Stimulated activated memory B cell treated with anti-CD40 and anti-IgM and Interleukin-4, amounts not matched to agents 10 μg/mL and 1 μg/mL and 100 μg/mL, for 72 hours (primary cell): ENCODE data around the gene PDE6B.
"Not testable (repeated sequence)": the region's sequence is repeated elsewhere in the genome, so short reads cannot be mapped to it uniquely, and the experiment has no call there.

ENCODE experiments used
- ATAC-seq: fragments of 150-1000 bp; cut with Tn5 transposase; 2 replicates; pipeline ENCODE4 v1.10.0; 2021
- H3K27ac Mint-ChIP-seq: one replicate; pipeline ENCODE4 v1.8.0; 2022; ENCODE audit warnings: mild to moderate bottlenecking, mixed read lengths
- H3K27me3 Mint-ChIP-seq: one replicate; pipeline ENCODE4 v1.8.0; 2022; ENCODE audit warnings: mixed read lengths
- H3K36me3 Mint-ChIP-seq: one replicate; pipeline ENCODE4 v1.8.0; 2022; ENCODE audit warnings: mixed read lengths
- H3K4me1 Mint-ChIP-seq: one replicate; pipeline ENCODE4 v1.8.0; 2022; ENCODE audit warnings: mixed read lengths
- H3K4me3 Mint-ChIP-seq: one replicate; pipeline ENCODE4 v1.8.0; 2022; ENCODE audit warnings: mild to moderate bottlenecking, moderate library complexity, mixed read lengths
- H3K9me3 Mint-ChIP-seq: one replicate; pipeline ENCODE4 v1.8.0; 2022; ENCODE audit warnings: mixed read lengths

Gene PDE6B

DNA sequence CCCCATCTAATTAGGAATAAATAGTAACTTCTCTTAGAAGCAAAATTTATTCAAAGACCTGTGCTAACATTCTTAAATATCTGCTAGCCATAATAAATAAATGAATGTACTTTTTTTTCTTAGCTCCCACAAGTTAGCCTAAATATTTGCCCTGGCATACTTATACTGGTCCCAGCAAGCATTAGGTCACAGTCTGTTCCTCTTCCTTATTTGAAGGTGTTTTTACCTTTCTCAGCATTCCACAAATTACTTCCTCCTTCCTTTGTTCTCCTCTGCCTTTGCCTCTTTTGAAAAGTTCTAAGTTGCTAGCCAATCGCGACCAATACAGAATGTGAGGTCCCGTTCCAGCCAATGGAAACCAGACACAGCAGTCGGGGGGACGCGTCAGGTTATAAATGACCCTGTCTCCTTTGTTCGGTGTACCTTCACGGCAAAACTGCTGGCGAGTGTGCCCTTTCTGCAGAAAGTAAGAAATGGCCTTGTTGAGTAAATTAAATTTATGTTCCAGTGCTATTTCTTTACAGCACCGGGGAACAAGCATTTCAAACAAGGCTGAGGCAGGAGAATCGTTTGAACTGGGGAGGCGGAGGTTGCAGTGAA lies 69.1 kb downstream of the PDE6B start:
- ATAC-seq, H3K4me3 Mint-ChIP-seq, H3K9me3 Mint-ChIP-seq, H3K36me3 Mint-ChIP-seq, H3K27ac Mint-ChIP-seq, H3K27me3 Mint-ChIP-seq: not testable (repeated sequence)
- peaks cover 11% of the 10 kb centered on the region for H3K4me1 Mint-ChIP-seq

DNA sequence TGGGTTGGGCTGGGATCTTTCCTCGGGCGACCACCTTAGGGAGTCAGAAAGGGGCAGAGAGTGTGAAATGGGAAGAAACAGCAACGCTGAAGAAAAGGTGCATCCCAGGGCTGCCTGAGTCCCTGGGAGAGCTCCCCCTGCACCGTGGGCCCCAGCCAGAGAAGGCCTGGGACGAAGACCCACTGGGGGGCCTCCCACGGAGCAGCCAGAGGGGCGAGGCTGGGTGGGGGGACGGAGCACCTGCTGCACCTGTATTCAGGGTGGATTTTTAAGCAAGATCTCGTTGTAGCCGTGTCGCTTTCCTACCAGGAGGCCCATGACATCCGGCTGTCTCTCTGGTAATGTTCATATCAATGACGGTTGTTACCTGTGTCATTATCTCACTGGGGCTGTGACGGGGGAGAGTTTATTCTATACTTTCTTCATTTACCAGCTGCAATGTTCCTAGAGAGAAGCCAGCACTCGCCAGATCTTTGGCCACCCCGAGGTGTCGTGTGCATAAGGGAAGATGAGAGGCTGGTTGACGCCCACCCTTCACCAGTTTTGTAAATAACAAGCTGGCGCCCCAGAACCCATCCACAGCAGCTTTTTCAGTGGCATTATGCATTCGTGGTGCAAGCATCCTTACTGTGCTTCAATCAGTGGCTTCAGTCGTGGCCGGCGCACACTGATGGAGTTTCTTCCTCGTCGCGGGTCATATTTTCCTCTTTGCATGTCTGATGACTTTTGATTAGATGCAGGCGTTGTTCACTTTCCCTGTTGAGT lies 74.6 kb downstream of the PDE6B start:
- H3K27ac Mint-ChIP-seq, result peak overlapping the region; percentile 85
- no peak for ATAC-seq
- no peaks in the 10 kb centered on the region for H3K36me3 Mint-ChIP-seq
- H3K4me1 Mint-ChIP-seq, result peaks cover 37% of the 10 kb centered on the region
- H3K27me3 Mint-ChIP-seq, result no peaks in the 10 kb centered on the region
- H3K4me3 Mint-ChIP-seq, result no peak overlapping the region
- peaks cover 6% of the 10 kb centered on the region for H3K9me3 Mint-ChIP-seq

DNA sequence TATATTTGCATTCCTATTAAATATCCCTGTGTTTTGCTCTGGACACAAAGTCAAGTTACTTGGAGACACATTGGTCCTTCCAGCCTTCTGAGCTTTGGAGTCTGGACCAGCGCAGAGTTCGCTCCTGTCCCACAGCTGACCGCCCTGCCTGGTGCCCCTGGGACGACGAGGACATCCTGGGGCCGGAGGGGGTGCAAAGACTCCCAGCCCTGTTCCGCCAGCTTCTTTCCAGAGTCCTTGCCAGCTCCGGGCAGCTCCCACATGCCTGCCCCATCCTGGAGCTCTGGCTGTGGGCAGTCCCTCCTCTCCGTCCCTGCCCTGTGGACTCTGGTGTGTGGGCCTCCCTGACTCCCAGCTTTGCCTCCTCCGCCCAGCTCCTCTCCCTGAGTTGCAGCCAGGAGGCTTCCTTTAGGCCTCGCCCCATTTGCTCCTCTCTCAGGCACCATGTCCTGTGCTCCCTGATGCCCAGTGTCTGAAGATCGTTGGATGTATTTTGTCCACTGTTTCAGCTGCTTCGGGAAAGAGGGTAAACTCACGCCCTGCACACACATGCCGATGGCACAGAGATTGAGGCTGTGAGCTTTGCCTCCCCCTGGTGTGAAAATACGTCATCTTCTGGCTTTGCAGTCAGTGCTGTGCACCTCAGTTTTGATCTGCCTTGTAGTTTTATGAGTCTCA lies 75.4 kb downstream of the PDE6B start:
- Mint-ChIP-seq H3K9me3 (peaks cover 6% of the 10 kb centered on the region), H3K4me1 (peaks cover 43% of the 10 kb centered on the region), H3K4me3 (no peak overlapping the region), H3K36me3 (no peaks in the 10 kb centered on the region), H3K27me3 (no peaks in the 10 kb centered on the region), H3K27ac (peak overlapping the region; percentile 85)
- no peak for ATAC-seq

DNA sequence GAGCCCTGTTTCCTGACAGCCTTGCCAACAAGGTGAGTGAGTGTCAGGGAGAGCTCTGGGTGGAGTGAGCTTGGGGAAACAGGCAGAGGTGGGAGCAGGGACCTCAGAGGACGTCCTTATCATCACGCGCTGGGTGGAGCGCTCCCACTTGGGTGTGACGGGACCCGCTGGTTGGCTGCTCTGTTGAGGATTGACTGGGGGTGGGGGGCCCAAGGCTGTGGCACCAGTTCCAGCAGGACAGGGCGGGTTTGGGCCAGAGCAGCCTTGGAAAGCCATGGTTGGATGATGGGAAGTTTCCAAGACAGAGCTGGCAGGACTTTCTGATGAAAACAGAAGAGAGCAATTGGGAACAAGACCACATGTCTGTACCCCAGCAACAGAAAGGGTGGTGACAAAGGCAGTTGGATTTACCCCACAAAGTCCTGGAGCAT lies 77.3 kb downstream of the PDE6B start:
- H3K27me3 Mint-ChIP-seq, result no peaks in the 10 kb centered on the region
- no peak for ATAC-seq
- peaks cover 3% of the 10 kb centered on the region for H3K9me3 Mint-ChIP-seq
- H3K27ac Mint-ChIP-seq, result no peak overlapping the region
- H3K4me1 Mint-ChIP-seq, result peaks cover 49% of the 10 kb centered on the region
- H3K4me3 Mint-ChIP-seq, result no peak overlapping the region
- H3K36me3 Mint-ChIP-seq, result no peaks in the 10 kb centered on the region

DNA sequence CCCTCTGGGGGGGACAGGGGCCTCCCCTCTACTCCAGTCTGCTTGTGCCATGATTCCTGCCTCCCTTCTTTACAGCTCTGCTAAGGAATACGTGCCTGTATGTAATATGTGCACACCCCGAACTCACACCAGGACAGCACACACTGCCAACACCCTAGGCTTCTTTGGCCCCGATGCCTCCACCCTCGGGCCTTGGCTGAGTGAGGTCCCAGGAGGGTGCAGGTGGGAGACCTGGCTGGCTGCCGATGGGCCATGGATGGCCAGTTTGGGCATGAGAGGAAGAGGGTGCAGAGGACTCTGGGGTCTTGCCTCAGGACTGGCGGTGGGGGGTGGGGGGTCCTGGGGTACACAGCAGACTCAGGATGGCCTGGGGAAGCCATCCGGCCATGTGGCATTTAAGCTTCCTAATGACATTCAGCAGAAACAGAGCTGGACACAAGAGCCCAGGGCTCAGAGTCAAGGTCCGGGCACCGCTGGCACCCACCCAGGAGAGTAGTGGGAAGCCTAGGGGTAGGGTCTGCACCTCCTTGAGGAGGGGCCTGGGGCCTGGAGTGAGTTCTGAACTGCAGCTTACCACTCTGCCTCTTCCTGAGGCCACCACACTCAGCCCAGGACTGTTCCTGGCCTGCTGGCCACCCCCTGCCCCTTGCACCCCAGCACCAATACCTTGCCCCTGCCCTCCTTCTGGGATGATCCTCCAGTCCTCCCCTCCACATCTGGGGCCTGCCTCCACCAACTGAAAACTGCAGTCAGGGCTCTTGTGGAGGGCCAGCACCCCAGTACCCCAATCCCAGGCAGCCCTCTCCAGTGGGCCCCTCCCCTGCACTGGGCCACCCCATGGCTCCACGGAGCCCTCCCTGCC lies 78.2 kb downstream of the PDE6B start:
- Mint-ChIP-seq H3K27me3 (no peaks in the 10 kb centered on the region), H3K9me3 (peaks cover 3% of the 10 kb centered on the region), H3K36me3 (no peaks in the 10 kb centered on the region), H3K4me1 (peaks cover 51% of the 10 kb centered on the region), H3K4me3 (no peak overlapping the region), H3K27ac (no peak overlapping the region)
- no peak for ATAC-seq

DNA sequence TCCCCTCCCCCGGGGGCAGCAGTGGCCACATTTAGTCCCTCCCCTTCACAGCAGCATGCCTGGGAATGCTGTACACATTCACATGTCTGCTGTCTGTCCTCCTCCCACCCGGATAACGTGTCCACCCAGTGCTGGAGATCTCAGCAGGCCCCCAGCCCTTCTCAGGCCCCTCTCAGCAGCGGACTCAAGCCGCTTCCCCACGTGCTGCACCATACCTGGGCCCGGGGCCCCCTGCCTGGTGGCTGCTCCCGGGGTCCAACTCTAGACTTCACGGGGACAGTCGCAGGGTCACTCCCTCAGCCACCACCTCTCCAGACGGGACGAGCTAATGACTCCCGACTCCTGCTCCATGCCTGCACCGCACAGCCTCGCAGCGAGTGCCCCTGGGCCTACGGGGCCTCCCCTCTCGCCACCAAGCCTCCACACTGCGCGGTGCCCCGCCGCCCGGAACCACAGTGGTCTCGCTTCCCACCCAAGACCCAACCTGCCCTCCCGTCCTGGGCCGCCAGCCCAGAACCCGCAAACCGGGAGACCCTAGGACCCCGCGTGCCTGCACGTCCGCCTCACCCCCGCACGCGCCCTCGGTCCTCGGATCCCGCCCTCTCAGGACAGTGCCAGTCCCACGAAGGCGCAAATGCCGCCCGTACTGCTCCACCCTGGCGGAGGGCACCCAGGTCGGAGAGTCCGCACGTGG lies 79.0 kb downstream of the PDE6B start:
- H3K4me1 Mint-ChIP-seq, result peaks cover 51% of the 10 kb centered on the region
- peaks cover 3% of the 10 kb centered on the region for H3K9me3 Mint-ChIP-seq
- H3K27me3 Mint-ChIP-seq, result no peaks in the 10 kb centered on the region
- ATAC-seq, result peak; percentile 1
- peak overlapping the region; percentile 91 for H3K4me3 Mint-ChIP-seq
- peak overlapping the region; percentile 87 for H3K27ac Mint-ChIP-seq
- H3K36me3 Mint-ChIP-seq, result no peaks in the 10 kb centered on the region

DNA sequence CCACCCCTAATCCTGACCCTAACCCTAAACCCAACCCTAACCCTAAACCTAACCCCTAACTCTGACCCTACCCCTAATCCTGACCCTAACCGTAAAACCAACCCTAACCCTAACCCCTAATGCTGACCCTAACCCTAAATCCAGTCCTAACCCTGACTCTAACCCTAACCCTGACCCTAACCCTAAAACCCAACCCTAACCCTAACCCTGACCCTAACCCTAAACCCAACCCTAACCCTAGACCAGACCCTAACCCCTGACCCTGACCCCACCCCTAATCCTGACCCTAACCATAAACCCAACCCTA lies 79.6 kb downstream of the PDE6B start:
- ATAC-seq, result no peak
- peak overlapping the region; percentile 87 for H3K27ac Mint-ChIP-seq
- no peaks in the 10 kb centered on the region for H3K27me3 Mint-ChIP-seq
- peaks cover 3% of the 10 kb centered on the region for H3K9me3 Mint-ChIP-seq
- H3K4me3 Mint-ChIP-seq, result peak overlapping the region; percentile 91
- peaks cover 51% of the 10 kb centered on the region for H3K4me1 Mint-ChIP-seq
- H3K36me3 Mint-ChIP-seq, result peaks cover 5% of the 10 kb centered on the region

DNA sequence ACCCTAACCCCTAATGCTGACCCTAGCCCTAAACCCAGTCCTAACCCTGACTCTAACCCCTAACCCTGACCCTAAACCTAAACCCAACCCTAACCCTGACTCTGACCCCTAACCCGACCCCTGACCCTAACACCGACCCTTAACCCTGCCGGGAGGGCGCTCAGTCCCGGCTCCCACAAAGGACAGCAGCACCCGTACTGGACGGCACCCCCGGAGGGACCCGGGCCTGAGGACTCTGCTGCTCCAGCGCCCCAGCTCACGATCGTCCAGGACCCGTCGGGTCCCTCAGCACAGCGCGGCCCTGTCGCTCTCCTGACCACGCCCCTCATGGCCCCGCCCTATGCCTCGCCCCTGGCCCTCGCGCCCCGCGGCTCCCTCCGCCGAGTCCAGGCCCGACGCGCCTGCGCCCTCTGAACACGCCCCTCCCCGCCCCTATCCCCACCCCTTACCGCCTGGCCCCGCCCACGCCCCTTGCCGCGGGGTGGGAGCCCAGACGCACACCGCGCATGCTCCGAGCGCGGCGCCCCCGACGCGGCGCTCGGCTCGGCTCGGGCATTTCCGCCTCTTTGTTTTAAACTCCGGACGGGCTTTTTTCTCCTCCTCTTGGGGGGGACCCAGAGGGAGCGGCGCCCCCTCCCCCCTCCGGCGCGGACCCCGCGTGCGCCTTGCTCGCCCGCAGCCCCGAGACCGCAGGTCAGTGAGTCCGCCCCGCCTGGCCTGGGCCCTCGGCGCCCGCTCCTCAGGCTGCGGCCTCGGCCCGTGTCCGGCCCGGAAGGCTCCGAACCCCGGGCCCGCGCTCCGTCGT lies 80.1 kb downstream of the PDE6B start, which contains the start of gene PCGF3:
Gene PCGF3, plus strand, starts transcription at position 555 of the 805 bp plus-strand sequence. CDS start 27,849 bp downstream, outside the sequence.
- Mint-ChIP-seq H3K4me3 (peak within 1 kb of the TSS; percentile 91), H3K4me1 (peaks cover 51% of the 10 kb centered on the region)
- peak; percentile 97 for ATAC-seq

DNA sequence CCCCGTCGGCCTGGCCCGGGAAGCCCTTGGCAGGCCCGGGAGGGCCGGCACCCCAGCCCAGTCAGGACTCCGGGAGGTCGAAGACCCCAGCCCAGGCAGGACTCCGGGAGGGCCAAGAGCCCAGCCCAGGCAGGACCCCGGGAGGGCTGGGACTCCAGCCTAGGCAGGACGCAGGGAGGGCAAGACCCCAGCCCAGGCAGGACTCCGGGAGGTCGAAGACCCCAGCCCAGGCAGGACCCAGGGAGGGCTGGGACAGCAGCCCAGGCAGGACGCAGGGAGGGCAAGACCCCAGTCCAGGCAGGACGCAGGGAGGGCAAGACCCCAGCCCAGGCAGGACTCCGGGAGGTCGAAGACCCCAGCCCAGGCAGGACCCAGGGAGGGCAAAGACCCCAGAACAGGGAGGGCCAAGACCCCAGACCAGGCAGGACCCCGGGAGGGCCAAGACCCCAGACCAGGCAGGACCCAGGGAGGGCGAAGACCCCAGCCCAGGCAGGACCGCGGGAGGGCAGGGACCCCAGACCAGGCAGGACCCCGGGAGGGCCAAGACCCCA lies 80.8 kb downstream of the PDE6B start:
- Mint-ChIP-seq H3K27ac (peak overlapping the region; percentile 87), H3K4me1 (peaks cover 49% of the 10 kb centered on the region), H3K36me3 (peaks cover 17% of the 10 kb centered on the region), H3K4me3 (peak overlapping the region; percentile 91)
- ATAC-seq, H3K9me3 Mint-ChIP-seq, H3K27me3 Mint-ChIP-seq: not testable (repeated sequence)

More for the DNA sequence above, 80.1 kb downstream of the PDE6B start, which contains the start of gene PCGF3:
- Mint-ChIP-seq H3K9me3 (peaks cover 3% of the 10 kb centered on the region), H3K36me3 (peaks cover 11% of the 10 kb centered on the region), H3K27me3 (no peaks in the 10 kb centered on the region), H3K27ac (peak within 1 kb of the TSS; percentile 87)

DNA sequence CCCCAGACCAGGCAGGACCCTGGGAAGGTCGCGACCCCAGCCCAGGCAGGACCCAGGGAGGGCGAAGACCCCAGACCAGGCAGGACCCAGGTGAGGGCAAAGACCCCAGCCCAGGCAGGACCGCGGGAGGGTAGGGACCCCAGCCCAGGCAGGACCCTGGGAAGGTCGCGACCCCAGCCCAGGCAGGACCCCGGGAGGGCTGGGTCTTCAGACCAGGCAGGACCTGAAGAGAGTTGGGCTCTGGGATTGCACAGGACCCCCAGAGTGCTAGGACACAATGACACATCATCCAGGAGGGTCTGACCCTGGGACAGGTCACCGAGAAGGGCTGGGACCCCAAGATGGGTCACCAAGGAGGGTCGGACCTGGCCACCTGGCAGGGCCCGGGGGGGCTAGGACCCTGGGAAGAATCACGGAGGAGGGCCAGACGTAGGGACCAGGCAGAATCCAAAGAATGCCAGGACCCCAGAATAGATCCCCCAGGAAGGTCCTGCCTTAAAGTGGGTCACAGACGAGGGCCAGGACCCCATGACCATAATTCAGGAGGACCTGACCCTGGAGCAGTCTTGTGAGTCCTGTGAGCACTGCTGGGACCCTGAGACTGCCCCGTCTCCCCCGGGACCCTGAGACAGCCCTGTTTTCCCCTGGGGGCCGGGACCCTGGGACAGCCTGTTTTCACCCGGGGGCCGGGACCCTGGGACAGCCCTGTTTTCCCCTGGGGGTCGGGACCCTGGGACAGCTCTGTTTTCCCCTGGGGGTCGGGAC lies 81.6 kb downstream of the PDE6B start:
- peaks cover 49% of the 10 kb centered on the region for H3K4me1 Mint-ChIP-seq
- peaks cover 17% of the 10 kb centered on the region for H3K36me3 Mint-ChIP-seq
- H3K9me3 Mint-ChIP-seq, result no peaks in the 10 kb centered on the region
- H3K4me3 Mint-ChIP-seq, result peak overlapping the region; percentile 21
- no peaks in the 10 kb centered on the region for H3K27me3 Mint-ChIP-seq
- no peak overlapping the region for H3K27ac Mint-ChIP-seq
- no peak for ATAC-seq

DNA sequence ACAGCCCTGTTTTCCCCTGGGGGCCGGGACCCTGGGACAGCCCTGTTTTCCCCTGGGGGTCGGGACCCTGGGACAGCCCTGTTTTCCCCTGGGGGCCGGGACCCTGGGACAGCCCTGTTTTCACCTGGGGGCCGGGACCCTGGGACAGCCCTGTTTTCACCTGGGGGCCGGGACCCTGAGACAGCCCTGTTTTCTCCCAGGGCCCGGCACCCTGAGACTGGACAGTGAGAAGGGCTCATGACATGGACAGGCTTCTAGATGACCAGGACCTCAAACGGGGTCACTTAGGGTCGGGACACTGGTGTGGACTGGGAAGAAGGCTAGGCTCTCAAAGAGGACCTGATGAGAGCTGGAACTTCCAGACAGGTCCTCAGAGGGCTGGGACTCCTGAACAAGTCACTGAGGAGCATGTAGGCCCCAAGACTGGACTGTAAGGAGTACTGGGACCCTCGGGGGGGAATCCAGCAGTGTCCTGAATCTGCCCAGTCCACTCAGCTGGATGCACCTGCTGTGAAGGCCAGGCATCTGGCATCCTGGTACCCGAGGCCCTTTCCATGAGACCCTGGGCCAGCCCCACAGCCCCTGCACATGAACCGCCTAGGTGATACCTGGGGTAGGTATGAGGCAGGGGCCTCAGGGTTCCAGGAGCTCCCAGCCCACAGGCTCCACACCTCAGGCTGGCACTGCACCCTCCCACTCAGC lies 82.7 kb downstream of the PDE6B start:
- H3K27ac Mint-ChIP-seq, result no peak overlapping the region
- H3K4me1 Mint-ChIP-seq, result peaks cover 54% of the 10 kb centered on the region
- H3K27me3 Mint-ChIP-seq, result no peaks in the 10 kb centered on the region
- no peak overlapping the region for H3K4me3 Mint-ChIP-seq
- peaks cover 17% of the 10 kb centered on the region for H3K36me3 Mint-ChIP-seq
- H3K9me3 Mint-ChIP-seq, result no peaks in the 10 kb centered on the region
- no peak for ATAC-seq

DNA sequence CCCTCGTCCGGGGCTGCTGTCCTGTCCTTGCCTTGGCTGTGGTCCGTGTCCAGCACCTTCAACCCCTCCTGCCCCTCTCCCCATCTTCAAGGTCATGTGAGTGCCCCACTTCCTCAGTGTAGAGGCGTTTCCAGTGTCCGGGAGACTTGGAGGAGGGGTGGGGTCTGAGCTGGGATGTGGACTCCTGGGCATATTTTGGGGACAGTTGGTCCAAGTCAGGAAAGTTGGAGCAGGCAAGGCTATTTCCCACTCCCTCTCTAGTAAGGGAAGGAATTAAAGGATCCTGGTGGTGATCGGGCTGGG lies 83.2 kb downstream of the PDE6B start:
- Mint-ChIP-seq H3K27me3 (no peaks in the 10 kb centered on the region), H3K36me3 (peaks cover 17% of the 10 kb centered on the region), H3K4me1 (peaks cover 56% of the 10 kb centered on the region), H3K27ac (no peak overlapping the region), H3K4me3 (no peak overlapping the region), H3K9me3 (no peaks in the 10 kb centered on the region)
- no peak for ATAC-seq

DNA sequence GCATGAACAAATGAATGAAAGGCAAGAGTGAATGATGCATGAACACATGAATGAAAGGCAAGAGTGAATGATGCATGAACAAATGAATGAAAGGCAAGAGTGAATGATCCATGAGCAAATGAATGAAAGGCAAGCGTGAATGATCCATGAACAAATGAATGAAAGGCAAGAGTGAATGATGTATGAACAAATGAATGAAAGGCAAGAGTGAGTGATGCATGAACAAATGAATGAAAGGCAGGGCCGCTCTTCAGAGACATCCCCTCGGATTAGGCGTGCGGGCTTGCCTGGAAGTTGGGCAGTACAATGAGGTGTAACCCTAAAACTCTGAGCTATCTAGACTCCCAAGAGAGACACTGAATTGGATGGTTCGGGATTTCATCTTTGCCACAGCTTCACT lies 84.0 kb downstream of the PDE6B start:
- H3K4me1 Mint-ChIP-seq, result peaks cover 56% of the 10 kb centered on the region
- no peaks in the 10 kb centered on the region for H3K9me3 Mint-ChIP-seq
- no peak overlapping the region for H3K27ac Mint-ChIP-seq
- no peak for ATAC-seq
- H3K36me3 Mint-ChIP-seq, result peaks cover 18% of the 10 kb centered on the region
- no peaks in the 10 kb centered on the region for H3K27me3 Mint-ChIP-seq
- H3K4me3 Mint-ChIP-seq, result no peak overlapping the region
